H9 (cell line): ENCODE data around the gene ZNF746. TPM values are rescaled to one million over a fixed set of nuclear protein-coding genes. Genes with fewer than 3 reads are reported as not detected.

Source experiments
- DNase-seq: peaks from one replicate; pipeline ENCODE4 v3.0.0-alpha.2; 2017
- H2AFZ ChIP-seq: one replicate; pipeline ENCODE4 v1.6.1; 2013; ENCODE audit warnings: mild to moderate bottlenecking, low read length, control low read depth, moderate library complexity
- H2AK5ac ChIP-seq: 2 replicates; pipeline ENCODE4 v1.6.1; 2013; ENCODE audit warnings: low read length, control low read depth, mixed read lengths; ENCODE audit not compliant: insufficient read length
- H2BK120ac ChIP-seq: one replicate; pipeline ENCODE4 v1.6.1; 2013; ENCODE audit warnings: low read depth, mild to moderate bottlenecking, low read length, control low read depth, inconsistent platforms; ENCODE audit not compliant: poor library complexity, severe bottlenecking
- H2BK12ac ChIP-seq: 2 replicates; pipeline ENCODE4 v1.6.1; 2013; ENCODE audit warnings: low read length, control low read depth, mixed read lengths, low read depth; ENCODE audit not compliant: insufficient read length
- H2BK15ac ChIP-seq: 2 replicates; pipeline ENCODE4 v1.6.1; 2013; ENCODE audit warnings: low read depth, low read length, control low read depth
- H2BK20ac ChIP-seq: one replicate; pipeline ENCODE4 v1.6.1; 2013; ENCODE audit warnings: low read depth, mild to moderate bottlenecking, low read length, control low read depth, inconsistent platforms; ENCODE audit not compliant: poor library complexity, severe bottlenecking
- H2BK5ac ChIP-seq: 2 replicates; pipeline ENCODE4 v1.6.1; 2013; ENCODE audit warnings: low read length, control low read depth, mixed read lengths; ENCODE audit not compliant: insufficient read length
- H3K14ac ChIP-seq: 2 replicates; pipeline ENCODE4 v1.6.1; 2013; ENCODE audit warnings: low read length, control low read depth; ENCODE audit not compliant: insufficient read depth
- H3K18ac ChIP-seq: 2 replicates; pipeline ENCODE4 v1.6.1; 2013; ENCODE audit warnings: low read depth, mild to moderate bottlenecking, mixed read lengths, low read length, control low read depth; ENCODE audit not compliant: insufficient read length
- H3K23ac ChIP-seq: 2 replicates; pipeline ENCODE4 v1.6.1; 2013; ENCODE audit warnings: low read length, control low read depth, mixed read lengths, low read depth; ENCODE audit not compliant: insufficient read length
- H3K23me2 ChIP-seq: 2 replicates; pipeline ENCODE4 v1.6.1; 2013; ENCODE audit warnings: low read depth, mild to moderate bottlenecking, mixed read lengths, low read length, control low read depth; ENCODE audit not compliant: insufficient read length, poor library complexity, severe bottlenecking
- H3K27ac ChIP-seq: 2 replicates; pipeline ENCODE4 v1.5.1; 2013; ENCODE audit warnings: low read length, control low read depth, mixed read lengths, low read depth; ENCODE audit not compliant: insufficient read length
- H3K27me3 ChIP-seq: 2 replicates; pipeline ENCODE4 v1.6.1; 2013; ENCODE audit warnings: low read length, control low read depth, inconsistent platforms; ENCODE audit not compliant: insufficient read depth
- H3K4ac ChIP-seq: 2 replicates; pipeline ENCODE4 v1.6.1; 2013; ENCODE audit warnings: low read depth, mild to moderate bottlenecking, control low read depth, inconsistent platforms, low read length, moderate library complexity
- H3K4me1 ChIP-seq: 2 replicates; pipeline ENCODE4 v1.6.1; 2013; ENCODE audit warnings: low read length, control low read depth, inconsistent platforms; ENCODE audit not compliant: insufficient read depth
- H3K4me2 ChIP-seq: 2 replicates; pipeline ENCODE4 v1.6.1; 2013; ENCODE audit warnings: low read length, control low read depth, mixed read lengths; ENCODE audit not compliant: insufficient read length, insufficient read depth
- H3K56ac ChIP-seq: 2 replicates; pipeline ENCODE4 v1.6.1; 2013; ENCODE audit warnings: low read depth, mild to moderate bottlenecking, mixed read lengths, low read length, control low read depth; ENCODE audit not compliant: insufficient read length
- H3K79me1 ChIP-seq: 2 replicates; pipeline ENCODE4 v1.6.1; 2013; ENCODE audit warnings: low read depth, mild to moderate bottlenecking, moderate library complexity, low read length, control low read depth, inconsistent platforms; ENCODE audit not compliant: insufficient read depth, poor library complexity, severe bottlenecking
- H3K79me2 ChIP-seq: 2 replicates; pipeline ENCODE4 v1.6.1; 2013; ENCODE audit warnings: low read length, control low read depth, inconsistent platforms; ENCODE audit not compliant: insufficient read depth
- H3K9ac ChIP-seq: 2 replicates; pipeline ENCODE4 v1.6.1; 2013; ENCODE audit warnings: low read length, control low read depth, mixed read lengths; ENCODE audit not compliant: insufficient read length; ENCODE audit errors: extremely low read depth
- H3K9me3 ChIP-seq: one replicate; pipeline ENCODE4 v1.6.1; 2013; ENCODE audit warnings: low read depth, low read length, inconsistent platforms; ENCODE audit not compliant: control insufficient read depth
- H3T11ph ChIP-seq: one replicate; pipeline ENCODE4 v1.6.1; 2013; ENCODE audit warnings: mild to moderate bottlenecking, low read length, control low read depth, inconsistent platforms
- H4K20me1 ChIP-seq: one replicate; pipeline ENCODE4 v1.6.1; 2013; ENCODE audit not compliant: control insufficient read depth, insufficient read length, insufficient read depth
- H4K5ac ChIP-seq: 2 replicates; pipeline ENCODE4 v1.6.1; 2013; ENCODE audit warnings: low read depth, mild to moderate bottlenecking, mixed read lengths, low read length, control low read depth; ENCODE audit not compliant: insufficient read length
- H4K8ac ChIP-seq: replicated peaks from 2 replicates; pipeline ENCODE4 v1.6.1; 2013; ENCODE audit warnings: low read length, control low read depth, mixed read lengths, low read depth; ENCODE audit not compliant: insufficient read length
- H4K91ac ChIP-seq: 2 replicates; pipeline ENCODE4 v1.6.1; 2013; ENCODE audit warnings: low read depth, mild to moderate bottlenecking, moderate library complexity, mixed read lengths, low read length, control low read depth; ENCODE audit not compliant: insufficient read length
- H3K27ac Mint-ChIP-seq, 3 experiments: 2 replicates in 2 of 3; 3 replicates in 1 of 3; pipeline ENCODE4 v1.8.0; 2020 to 2021; ENCODE audit warnings: mixed read lengths in 3 of 3, mild to moderate bottlenecking in 1 of 3, moderate library complexity in 1 of 3
- H3K27me3 Mint-ChIP-seq: 2 replicates; pipeline ENCODE4 v1.8.0; 2021; ENCODE audit warnings: low read depth, mild to moderate bottlenecking, moderate library complexity, mixed read lengths
- H3K36me3 Mint-ChIP-seq, 3 experiments: 2 replicates in 2 of 3; 3 replicates in 1 of 3; pipeline ENCODE4 v1.8.0; 2020 to 2021; ENCODE audit warnings: low read depth in 3 of 3, mixed read lengths in 3 of 3; ENCODE audit not compliant: insufficient read depth in 1 of 3
- H3K4me1 Mint-ChIP-seq, 2 experiments: 2 replicates each; pipeline ENCODE4 v1.8.0; 2020; ENCODE audit warnings: mixed read lengths in 2 of 2
- H3K4me3 Mint-ChIP-seq, 2 experiments: 2 replicates in 1 of 2; 3 replicates in 1 of 2; pipeline ENCODE4 v1.8.0; 2020 to 2021; ENCODE audit warnings: mild to moderate bottlenecking in 2 of 2, mixed read lengths in 2 of 2, moderate library complexity in 1 of 2
- H3K9me3 Mint-ChIP-seq, 2 experiments: 2 replicates in 1 of 2; 3 replicates in 1 of 2; pipeline ENCODE4 v1.8.0; 2020; ENCODE audit warnings: mild to moderate bottlenecking in 2 of 2, mixed read lengths in 2 of 2, moderate library complexity in 1 of 2
- WGBS: extraction: QIAGEN DNeasy Blood & Tissue Kit; methylation state at CpG from one replicate; pipeline ENCODE4 v1.1.7; 2013; ENCODE audit warnings: missing lambda C conversion rate, low lambda C conversion rate, mixed read lengths; ENCODE audit not compliant: insufficient read length; ENCODE audit errors: extremely low coverage; 5-methylcytosine and 5-hydroxymethylcytosine counted together
- total RNA-seq: library from RNA; stranded (reverse); gene quantifications from 2 replicates; pipeline ENCODE4 v1.2.1, GENCODE V29; 2021
- TF ChIP-seq, protein P1 (sequence below): fragments of 200-600 bp; sonication (generic); conservative IDR thresholded peaks from 3 replicates; pipeline ENCODE4 v1.8.0; 2021; ENCODE audit warnings: antibody characterized with exemption, mild to moderate bottlenecking

ZNF746 gene
- total RNA-seq, 1 experiment from 2014 or later: 26.7 TPM

DNA sequence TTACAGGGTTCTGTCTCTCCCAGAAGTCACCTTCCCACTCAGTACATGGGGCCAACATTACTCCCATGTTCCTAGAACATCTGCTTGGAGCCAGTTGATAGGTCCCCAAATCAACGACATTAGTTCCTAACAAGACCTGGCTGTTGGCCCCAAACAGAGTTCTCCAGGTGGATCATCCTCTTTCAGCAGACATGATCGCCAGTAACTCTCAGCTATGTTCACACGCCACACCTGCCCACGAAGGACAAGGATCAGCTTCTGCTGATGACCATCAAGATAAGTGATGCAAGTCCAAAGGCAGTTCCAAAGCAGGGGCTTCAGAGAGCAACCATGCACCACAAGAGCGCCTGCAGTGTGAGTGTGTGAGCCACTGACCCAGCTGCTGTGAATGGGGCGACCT, 47.7 kb downstream of the ZNF746 start:
- no peak overlapping the region for H2AK5ac ChIP-seq
- H3K4me2 ChIP-seq: no peak overlapping the region
- H3T11ph ChIP-seq: no peak overlapping the region
- H3K27ac ChIP-seq: no peak overlapping the region
- Mint-ChIP-seq H3K36me3 (peaks cover 7 to 56% (median 34%) of the 10 kb centered on the region in 3 experiments; a peak in 6 of 7 replicates), H3K4me3 (no peak overlapping the region), H3K4me1 (0 out of 4 replicates have a peak, but pooled peaks cover 0 to 4% of the 10 kb centered on the region in 2 experiments), H3K27ac (no peak overlapping the region), H3K27me3 (no peaks in the 10 kb centered on the region), H3K9me3 (no peaks in the 10 kb centered on the region)
- no peaks in the 10 kb centered on the region for H3K23me2 ChIP-seq
- H3K56ac ChIP-seq: no peak overlapping the region
- no peak for DNase-seq
- no peak overlapping the region for H2BK15ac ChIP-seq
- H4K5ac ChIP-seq: no peak overlapping the region
- no CpG with 5 or more reads among the region's 6 CpGs for WGBS
- H4K20me1 ChIP-seq: no peaks in the 10 kb centered on the region
- H2AFZ ChIP-seq: no peak overlapping the region
- H4K8ac ChIP-seq: no peak overlapping the region
- no peak overlapping the region for H2BK120ac ChIP-seq
- H2BK5ac ChIP-seq: no peak overlapping the region
- H3K27me3 ChIP-seq: no peaks in the 10 kb centered on the region
- no peaks in the 10 kb centered on the region for H3K9me3 ChIP-seq
- no peak overlapping the region for H3K18ac ChIP-seq
- H3K79me2 ChIP-seq: no peaks in the 10 kb centered on the region
- H3K14ac ChIP-seq: no peak overlapping the region
- H2BK12ac ChIP-seq: no peak overlapping the region
- no peak overlapping the region for H3K9ac ChIP-seq
- H3K4me1 ChIP-seq: no peaks in the 10 kb centered on the region
- no peak overlapping the region for H3K23ac ChIP-seq
- no peaks in the 10 kb centered on the region for H3K79me1 ChIP-seq
- H4K91ac ChIP-seq: no peak overlapping the region
- TF ChIP-seq, protein P1, sequence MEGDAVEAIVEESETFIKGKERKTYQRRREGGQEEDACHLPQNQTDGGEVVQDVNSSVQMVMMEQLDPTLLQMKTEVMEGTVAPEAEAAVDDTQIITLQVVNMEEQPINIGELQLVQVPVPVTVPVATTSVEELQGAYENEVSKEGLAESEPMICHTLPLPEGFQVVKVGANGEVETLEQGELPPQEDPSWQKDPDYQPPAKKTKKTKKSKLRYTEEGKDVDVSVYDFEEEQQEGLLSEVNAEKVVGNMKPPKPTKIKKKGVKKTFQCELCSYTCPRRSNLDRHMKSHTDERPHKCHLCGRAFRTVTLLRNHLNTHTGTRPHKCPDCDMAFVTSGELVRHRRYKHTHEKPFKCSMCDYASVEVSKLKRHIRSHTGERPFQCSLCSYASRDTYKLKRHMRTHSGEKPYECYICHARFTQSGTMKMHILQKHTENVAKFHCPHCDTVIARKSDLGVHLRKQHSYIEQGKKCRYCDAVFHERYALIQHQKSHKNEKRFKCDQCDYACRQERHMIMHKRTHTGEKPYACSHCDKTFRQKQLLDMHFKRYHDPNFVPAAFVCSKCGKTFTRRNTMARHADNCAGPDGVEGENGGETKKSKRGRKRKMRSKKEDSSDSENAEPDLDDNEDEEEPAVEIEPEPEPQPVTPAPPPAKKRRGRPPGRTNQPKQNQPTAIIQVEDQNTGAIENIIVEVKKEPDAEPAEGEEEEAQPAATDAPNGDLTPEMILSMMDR: no peak
- no peak overlapping the region for H2BK20ac ChIP-seq
- H3K4ac ChIP-seq: no peak overlapping the region
